GM06990 (cell line): ENCODE measurements around the gene NASP.

Experiments
- DNase-seq: peaks from one replicate; pipeline ENCODE4 v3.0.0-alpha.2; 2011; ENCODE audit not compliant: insufficient read length; ENCODE audit errors: extremely low read depth
- H3K27me3 ChIP-seq: replicated peaks from 2 replicates; pipeline ENCODE4 v1.6.0; 2011; ENCODE audit warnings: low read length; ENCODE audit not compliant: control insufficient read depth, insufficient read depth
- H3K36me3 ChIP-seq: 2 replicates; pipeline ENCODE4 v1.5.1; 2011; ENCODE audit warnings: low read length; ENCODE audit not compliant: control insufficient read depth, insufficient read depth
- H3K4me3 ChIP-seq: replicated peaks from 2 replicates; pipeline ENCODE4 v1.5.1; 2011; ENCODE audit warnings: low read depth, mild to moderate bottlenecking, control low read depth, low read length
- CTCF ChIP-seq: IDR thresholded peaks from 2 replicates; pipeline ENCODE4 v1.5.1; 2011; ENCODE audit warnings: low read length, control low read depth, mild to moderate bottlenecking, inconsistent platforms; ENCODE audit not compliant: insufficient read depth, poor library complexity, severe bottlenecking

The NASP gene

GRCh38 chr1:45666836-45667235, 83.0 kb downstream of the NASP start:
- DNase-seq, result no peak
- Histone ChIP-seq H3K4me3 (no peak overlapping the region), H3K36me3 (no peaks in the 10 kb centered on the region; the same call in 1 of the 2 replicates), H3K27me3 (no peaks in the 10 kb centered on the region)
- no peak for TF ChIP-seq CTCF

GRCh38 chr1:45667321-45668111, 83.7 kb downstream of the NASP start:
- no peaks in the 10 kb centered on the region for H3K27me3 ChIP-seq
- TF ChIP-seq CTCF, result no peak
- no peak overlapping the region for H3K4me3 ChIP-seq
- H3K36me3 ChIP-seq, result no peaks in the 10 kb centered on the region; the same call in 1 of the 2 replicates
- DNase-seq, result no peak
